ENCODE data around the gene ARL13B.

- TF ChIP-seq EZH2phosphoT487 (IDR thresholded peaks at IDR 0.05; ENCODE audit: borderline replicate concordance, low read length) (no peak), CTCF (IDR thresholded peaks at IDR 0.05; ENCODE audit: low read depth, low read length, poor library complexity, severe bottlenecking) (no peak)
Measured at GRCh38 chr3:93991631-93992030, 11.7 kb downstream of the ARL13B start.

Measured in DOHH2 (cell line).